Right lobe of liver (tissue), 4 donors: ENCODE measurements around the gene CACNA1B.
"Not testable (repeated sequence)": the region's sequence is repeated elsewhere in the genome, so short reads cannot be mapped to it uniquely, and the experiment has no call there.

Experiments used
- POLR2A ChIP-seq: fragments of 450-650 bp; IDR thresholded peaks from one replicate; pipeline ENCODE4 v1.6.1; 2017; ENCODE audit warnings: antibody characterized with exemption, mild to moderate bottlenecking
- TF ChIP-seq, protein P1 (sequence below), 4 donors: fragments of 200-600 bp in 3 of 4; fragments of 450-650 bp in 1 of 4; IDR thresholded peaks; one replicate each; pipeline versions ENCODE4 v1.5.1 to v1.8.0; 2016 to 2022; ENCODE audit warnings: antibody characterized with exemption in 4 of 4, mild to moderate bottlenecking in 2 of 4
- donor health status: DM: no; HTN: no; CAD: no.
- donor health status: DM: no; HTN: no; CAD: no.
- donor health status: DM: no; HTN: yes; CAD: no.

DNA sequence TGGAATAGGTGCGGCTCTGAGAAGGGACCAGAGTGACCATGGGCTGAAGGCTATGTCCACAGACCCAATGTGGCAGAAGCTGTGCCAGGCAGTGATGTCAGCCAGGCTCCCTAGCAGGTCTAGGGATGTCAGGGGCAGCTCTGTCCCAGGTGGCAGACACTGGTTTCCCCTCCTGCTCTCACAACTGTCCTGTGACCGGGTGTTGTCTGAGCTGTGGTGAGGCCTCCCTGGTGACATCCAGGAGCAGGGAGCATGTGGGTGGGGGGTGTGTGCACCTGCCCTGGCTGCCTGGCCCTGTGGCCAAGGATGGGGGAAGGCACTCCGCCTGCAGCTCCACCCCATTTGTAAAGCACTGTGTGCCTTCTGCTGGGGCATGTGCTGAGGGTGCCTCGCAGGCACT is 257.0 kb downstream of the CACNA1B start:
- TF ChIP-seq, protein P1, sequence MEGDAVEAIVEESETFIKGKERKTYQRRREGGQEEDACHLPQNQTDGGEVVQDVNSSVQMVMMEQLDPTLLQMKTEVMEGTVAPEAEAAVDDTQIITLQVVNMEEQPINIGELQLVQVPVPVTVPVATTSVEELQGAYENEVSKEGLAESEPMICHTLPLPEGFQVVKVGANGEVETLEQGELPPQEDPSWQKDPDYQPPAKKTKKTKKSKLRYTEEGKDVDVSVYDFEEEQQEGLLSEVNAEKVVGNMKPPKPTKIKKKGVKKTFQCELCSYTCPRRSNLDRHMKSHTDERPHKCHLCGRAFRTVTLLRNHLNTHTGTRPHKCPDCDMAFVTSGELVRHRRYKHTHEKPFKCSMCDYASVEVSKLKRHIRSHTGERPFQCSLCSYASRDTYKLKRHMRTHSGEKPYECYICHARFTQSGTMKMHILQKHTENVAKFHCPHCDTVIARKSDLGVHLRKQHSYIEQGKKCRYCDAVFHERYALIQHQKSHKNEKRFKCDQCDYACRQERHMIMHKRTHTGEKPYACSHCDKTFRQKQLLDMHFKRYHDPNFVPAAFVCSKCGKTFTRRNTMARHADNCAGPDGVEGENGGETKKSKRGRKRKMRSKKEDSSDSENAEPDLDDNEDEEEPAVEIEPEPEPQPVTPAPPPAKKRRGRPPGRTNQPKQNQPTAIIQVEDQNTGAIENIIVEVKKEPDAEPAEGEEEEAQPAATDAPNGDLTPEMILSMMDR (IDR thresholded peaks at IDR 0.05) = not testable (repeated sequence)
- not testable (repeated sequence) for TF ChIP-seq POLR2A
